HUES6 (cell line): ENCODE data around the gene OR2AE1.

ENCODE experiments used
- H3K27ac ChIP-seq: 2 replicates; pipeline ENCODE4 v1.7.0; 2013; ENCODE audit warnings: low read depth, mild to moderate bottlenecking, low read length, inconsistent platforms
- H3K27me3 ChIP-seq: 2 replicates; pipeline ENCODE4 v1.6.1; 2013; ENCODE audit warnings: low read length; ENCODE audit not compliant: control insufficient read depth, insufficient read depth
- H3K36me3 ChIP-seq: 2 replicates; pipeline ENCODE4 v1.6.1; 2013; ENCODE audit warnings: low read length; ENCODE audit not compliant: control insufficient read depth, insufficient read depth
- H3K4me1 ChIP-seq: 2 replicates; pipeline ENCODE4 v1.6.1; 2013; ENCODE audit warnings: low read length; ENCODE audit not compliant: control insufficient read depth, insufficient read depth
- H3K4me3 ChIP-seq: 2 replicates; pipeline ENCODE4 v1.5.1; 2013; ENCODE audit warnings: low read depth, low read length
- H3K9ac ChIP-seq: one replicate; pipeline ENCODE4 v1.6.1; 2013; ENCODE audit warnings: mild to moderate bottlenecking, low read length
- H3K9me3 ChIP-seq: 2 replicates; pipeline ENCODE4 v1.6.1; 2013; ENCODE audit warnings: low read depth, low read length; ENCODE audit not compliant: control insufficient read depth, insufficient read depth

The OR2AE1 gene

DNA sequence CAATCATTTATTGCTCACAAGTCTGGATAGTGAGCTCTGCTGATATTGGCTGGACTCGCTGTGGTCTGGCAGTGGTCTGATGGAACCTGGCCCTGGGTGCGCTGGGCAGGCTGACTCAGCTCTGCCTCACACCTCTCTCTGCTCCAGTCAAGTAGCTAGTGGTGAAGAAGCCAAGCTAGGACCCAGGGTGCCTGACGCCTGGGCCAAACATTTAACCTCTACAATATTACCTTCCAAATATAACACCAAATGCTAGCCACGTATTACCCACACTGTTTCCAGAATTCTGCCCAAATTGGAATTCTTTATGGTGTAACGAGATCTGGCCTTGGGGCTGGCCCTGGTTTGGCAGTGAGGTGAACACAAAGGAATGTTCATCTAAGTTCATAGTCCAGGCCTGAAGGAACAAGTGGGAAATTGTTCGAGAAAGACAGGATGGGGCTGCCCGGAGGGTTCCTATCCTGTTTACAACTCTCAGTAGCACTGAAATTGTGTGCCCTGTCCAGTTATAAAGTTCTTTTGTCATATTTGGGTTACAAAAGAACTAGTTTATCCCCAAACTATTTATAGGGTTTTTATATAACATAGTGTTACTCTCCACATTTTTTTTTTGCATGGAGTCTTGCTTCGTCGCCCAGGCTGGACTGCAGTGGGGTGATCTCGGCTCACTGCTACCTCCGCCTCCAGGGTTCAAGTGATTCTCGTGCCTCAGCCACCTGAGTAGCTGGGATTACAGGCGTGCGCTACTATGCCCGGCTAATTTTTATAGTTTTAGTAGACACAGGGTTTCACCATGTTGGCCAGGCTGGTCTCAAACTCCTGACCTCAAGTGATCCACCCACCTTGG, 16.3 kb downstream of the OR2AE1 start:
- no peak overlapping the region for H3K27ac ChIP-seq
- no peaks in the 10 kb centered on the region for H3K4me1 ChIP-seq
- H3K27me3 ChIP-seq = no peaks in the 10 kb centered on the region

DNA sequence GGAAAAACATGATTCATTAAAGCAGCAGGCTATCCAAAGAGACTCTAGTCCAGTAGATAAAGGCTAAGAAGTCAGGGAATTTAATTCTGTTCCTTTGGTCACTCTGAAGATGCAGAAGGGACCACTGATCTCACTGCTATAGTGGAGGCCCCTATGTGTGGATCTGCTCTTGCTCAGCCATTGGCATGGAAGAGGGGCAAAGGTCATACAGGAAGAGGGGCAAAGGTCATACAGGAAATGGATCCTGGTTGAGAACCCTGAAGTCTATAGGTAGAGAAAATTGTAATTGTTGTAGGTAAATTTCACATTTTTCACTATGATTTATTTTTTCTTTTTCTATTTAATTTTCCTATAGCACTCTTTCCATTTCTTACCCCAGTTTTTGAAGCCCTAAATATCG, 21.6 kb downstream of the OR2AE1 start:
- Histone ChIP-seq H3K9ac (no peak overlapping the region), H3K27ac (no peak overlapping the region), H3K27me3 (no peaks in the 10 kb centered on the region), H3K4me1 (no peaks in the 10 kb centered on the region), H3K4me3 (no peak overlapping the region), H3K36me3 (no peaks in the 10 kb centered on the region), H3K9me3 (no peaks in the 10 kb centered on the region)

More for the DNA sequence above, 16.3 kb downstream of the OR2AE1 start:
- Histone ChIP-seq H3K36me3 (no peaks in the 10 kb centered on the region), H3K9me3 (peaks cover 10% of the 10 kb centered on the region; the same call in 1 of the 2 replicates), H3K9ac (no peak overlapping the region), H3K4me3 (no peak overlapping the region)

DNA sequence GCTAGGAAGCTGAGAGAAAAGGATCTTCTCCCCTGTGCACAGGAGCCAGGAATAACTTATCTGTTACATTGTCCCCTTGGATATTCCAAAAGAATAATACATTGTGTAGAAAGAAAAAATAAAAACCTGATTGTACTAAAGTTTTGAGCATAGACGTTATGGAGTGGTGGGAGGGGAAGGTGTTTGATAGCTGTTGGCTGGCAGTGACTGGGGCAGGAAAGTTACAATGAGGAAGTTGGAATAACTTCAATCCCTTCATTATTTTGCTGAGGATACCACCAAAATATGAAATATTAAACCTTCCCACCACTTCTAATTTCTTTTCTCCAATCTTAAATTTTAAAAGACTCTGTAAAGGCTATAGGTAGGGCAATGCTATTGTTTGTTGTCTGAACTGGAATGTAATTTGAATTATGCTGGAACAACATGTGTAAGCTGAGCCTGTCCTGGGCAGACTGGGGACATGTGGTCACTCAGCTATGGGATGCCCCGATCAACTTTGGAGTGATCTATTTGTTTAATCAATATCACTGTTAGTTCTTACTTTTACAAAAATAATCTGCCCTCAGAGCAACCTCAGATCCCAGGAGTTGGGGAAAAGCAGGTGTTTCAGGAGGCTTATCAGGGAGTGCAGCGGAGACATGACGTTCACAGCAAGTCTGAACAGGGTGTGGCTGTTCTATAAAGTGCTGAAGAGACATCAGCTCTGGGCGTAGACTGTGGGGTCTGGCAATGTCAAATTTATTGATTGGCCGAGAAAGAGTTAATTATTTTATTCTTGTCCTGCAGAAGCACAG, 28.2 kb downstream of the OR2AE1 start:
- Histone ChIP-seq H3K9me3 (no peaks in the 10 kb centered on the region), H3K9ac (no peak overlapping the region), H3K27me3 (no peaks in the 10 kb centered on the region), H3K36me3 (no peaks in the 10 kb centered on the region), H3K27ac (no peak overlapping the region), H3K4me1 (no peaks in the 10 kb centered on the region), H3K4me3 (no peak overlapping the region)

DNA sequence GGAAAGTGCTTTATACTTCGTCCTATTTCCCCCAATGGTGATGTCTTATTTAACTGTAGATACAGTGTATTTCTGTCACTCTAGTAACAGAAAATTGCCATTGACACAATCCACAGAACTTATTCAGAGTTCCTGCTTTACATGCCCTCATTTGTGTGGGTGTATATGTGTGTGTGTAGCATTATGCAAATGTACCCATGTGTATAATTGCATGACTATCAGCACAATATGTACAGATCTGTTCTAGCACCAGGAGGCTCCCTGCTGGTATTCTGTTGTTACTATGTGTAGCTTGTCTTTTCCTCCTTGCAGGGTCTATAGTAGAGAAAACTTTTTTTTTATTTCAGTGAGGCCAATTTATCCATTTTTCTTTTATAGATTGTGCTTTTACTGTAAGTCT, 32.5 kb downstream of the OR2AE1 start:
- no peaks in the 10 kb centered on the region for H3K9me3 ChIP-seq
- H3K4me3 ChIP-seq = no peak overlapping the region
- H3K36me3 ChIP-seq = no peaks in the 10 kb centered on the region
- no peak overlapping the region for H3K9ac ChIP-seq
- H3K4me1 ChIP-seq = peaks cover 35% of the 10 kb centered on the region
- no peak overlapping the region for H3K27ac ChIP-seq
- H3K27me3 ChIP-seq = no peaks in the 10 kb centered on the region

DNA sequence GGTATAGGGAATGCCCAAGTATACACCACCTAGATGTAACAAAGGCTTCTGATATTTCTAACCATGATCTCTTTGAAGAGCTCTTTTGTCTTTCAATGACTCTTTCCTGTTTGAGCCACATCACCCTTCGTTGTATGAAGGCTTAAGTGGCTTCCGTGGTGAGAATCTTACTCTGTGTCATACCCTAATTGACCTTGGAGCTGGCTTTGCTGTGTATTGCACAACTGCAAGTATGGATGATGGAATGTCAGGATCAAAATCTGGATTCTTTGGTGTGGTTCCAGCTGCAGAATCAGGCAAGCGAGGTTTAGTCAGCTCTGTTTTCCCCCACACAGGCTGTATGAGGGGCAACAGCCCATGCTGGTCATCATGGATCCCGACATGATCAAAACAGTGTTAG, 33.0 kb downstream of the OR2AE1 start:
- no peaks in the 10 kb centered on the region for H3K27me3 ChIP-seq
- H3K4me3 ChIP-seq = no peak overlapping the region
- no peaks in the 10 kb centered on the region for H3K36me3 ChIP-seq
- no peaks in the 10 kb centered on the region for H3K9me3 ChIP-seq
- H3K27ac ChIP-seq = no peak overlapping the region
- H3K4me1 ChIP-seq = peaks cover 40% of the 10 kb centered on the region
- H3K9ac ChIP-seq = no peak overlapping the region

DNA sequence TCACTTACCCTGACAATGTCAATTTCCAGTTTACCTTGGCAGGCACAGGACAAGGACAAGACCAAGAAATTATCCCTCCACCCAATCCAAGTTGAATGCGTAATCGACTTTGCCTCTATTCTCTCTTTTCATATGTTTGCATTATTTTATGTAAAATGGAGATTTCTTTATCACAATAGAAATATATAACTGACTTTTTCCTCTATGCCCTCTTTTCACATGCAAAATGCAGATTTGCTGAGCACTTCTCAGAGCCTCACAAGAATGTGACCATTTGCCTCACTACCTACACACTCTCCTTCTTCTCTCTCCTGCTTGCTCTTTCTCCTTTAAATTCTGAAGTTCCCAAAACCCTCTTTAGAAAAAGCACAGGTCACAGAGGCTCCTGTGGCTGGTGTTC, 33.9 kb downstream of the OR2AE1 start:
- Histone ChIP-seq H3K9me3 (no peaks in the 10 kb centered on the region), H3K27me3 (no peaks in the 10 kb centered on the region), H3K4me3 (no peak overlapping the region), H3K9ac (no peak overlapping the region), H3K36me3 (no peaks in the 10 kb centered on the region), H3K27ac (no peak overlapping the region), H3K4me1 (peaks cover 43% of the 10 kb centered on the region)

DNA sequence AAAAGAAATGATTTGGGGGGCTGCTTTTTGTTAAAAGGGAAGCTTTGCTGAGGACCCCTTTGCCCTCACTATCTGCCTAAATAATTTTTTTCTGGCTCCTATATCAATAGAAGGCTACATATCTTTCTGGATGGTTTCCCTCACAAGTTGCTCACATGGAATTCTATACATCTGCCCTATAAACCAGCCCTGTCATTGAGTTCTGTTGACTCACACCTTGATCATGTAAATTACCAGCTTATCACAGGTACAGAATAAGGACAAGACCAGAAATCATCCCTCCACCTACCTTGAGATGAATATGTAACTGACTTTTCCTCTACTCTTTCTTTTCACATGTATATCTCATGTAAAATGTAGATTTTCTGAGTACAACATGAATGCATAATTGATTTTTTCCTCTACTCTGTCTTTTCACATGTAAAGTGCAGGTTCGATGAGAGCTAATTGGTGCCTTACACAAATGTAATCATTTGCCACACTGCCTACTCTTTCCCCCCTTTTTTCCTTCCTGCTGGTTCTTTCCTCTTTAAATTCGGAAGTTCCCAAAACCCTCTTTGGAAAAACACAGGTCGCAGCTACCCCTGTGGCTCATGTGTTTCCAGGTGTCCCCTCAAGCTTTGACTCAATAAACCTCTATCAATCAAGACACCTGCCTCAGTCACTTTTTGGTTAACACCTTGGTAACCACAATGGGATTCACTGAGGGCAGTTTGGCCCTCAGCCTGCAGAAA, 36.5 kb downstream of the OR2AE1 start:
- H3K9ac ChIP-seq = no peak overlapping the region
- no peaks in the 10 kb centered on the region for H3K36me3 ChIP-seq
- H3K27me3 ChIP-seq = no peaks in the 10 kb centered on the region
- H3K27ac ChIP-seq = peak overlapping the region; percentile 1; the same call in 1 of the 2 replicates
- no peaks in the 10 kb centered on the region for H3K9me3 ChIP-seq
- H3K4me3 ChIP-seq = no peak overlapping the region
- H3K4me1 ChIP-seq = peaks cover 43% of the 10 kb centered on the region

DNA sequence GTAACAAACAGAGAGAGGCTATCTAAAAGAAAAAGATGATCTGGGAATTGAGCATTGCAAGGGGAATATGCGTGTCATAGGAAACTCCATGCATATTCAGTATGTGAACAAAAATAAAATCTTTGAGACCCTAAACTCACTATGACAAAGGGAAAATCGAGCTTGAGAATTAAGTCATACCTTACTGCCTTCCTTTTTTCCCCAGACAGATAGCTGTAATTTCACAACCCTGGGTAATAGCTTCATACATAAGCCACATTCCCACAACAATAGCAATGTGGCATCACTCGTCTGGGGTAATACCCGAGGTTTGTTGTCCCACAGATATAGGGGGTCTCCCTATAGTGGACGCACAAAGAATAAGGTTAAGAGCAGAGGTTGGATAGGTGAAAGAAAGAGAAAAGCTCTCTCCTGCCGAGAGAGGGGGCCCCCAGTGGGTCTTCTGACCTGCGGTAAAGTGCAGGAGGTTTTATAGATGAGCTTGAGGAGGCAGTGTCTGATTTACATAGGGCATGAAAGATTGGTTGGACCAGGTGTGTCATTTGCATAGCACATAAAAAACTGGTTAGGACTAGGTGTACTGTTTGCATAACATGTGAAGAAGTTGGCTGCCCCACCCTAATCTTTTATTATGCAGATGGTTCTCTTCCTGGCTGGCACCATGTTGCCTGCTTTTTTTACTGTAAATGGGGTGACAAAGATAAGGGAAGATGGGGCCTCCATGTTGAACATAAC, 37.4 kb downstream of the OR2AE1 start:
- no peaks in the 10 kb centered on the region for H3K9me3 ChIP-seq
- peaks cover 43% of the 10 kb centered on the region for H3K4me1 ChIP-seq
- H3K27me3 ChIP-seq = no peaks in the 10 kb centered on the region
- H3K9ac ChIP-seq = no peak overlapping the region
- H3K36me3 ChIP-seq = no peaks in the 10 kb centered on the region
- H3K4me3 ChIP-seq = no peak overlapping the region
- peak overlapping the region; percentile 9; the same call in 1 of the 2 replicates for H3K27ac ChIP-seq

DNA sequence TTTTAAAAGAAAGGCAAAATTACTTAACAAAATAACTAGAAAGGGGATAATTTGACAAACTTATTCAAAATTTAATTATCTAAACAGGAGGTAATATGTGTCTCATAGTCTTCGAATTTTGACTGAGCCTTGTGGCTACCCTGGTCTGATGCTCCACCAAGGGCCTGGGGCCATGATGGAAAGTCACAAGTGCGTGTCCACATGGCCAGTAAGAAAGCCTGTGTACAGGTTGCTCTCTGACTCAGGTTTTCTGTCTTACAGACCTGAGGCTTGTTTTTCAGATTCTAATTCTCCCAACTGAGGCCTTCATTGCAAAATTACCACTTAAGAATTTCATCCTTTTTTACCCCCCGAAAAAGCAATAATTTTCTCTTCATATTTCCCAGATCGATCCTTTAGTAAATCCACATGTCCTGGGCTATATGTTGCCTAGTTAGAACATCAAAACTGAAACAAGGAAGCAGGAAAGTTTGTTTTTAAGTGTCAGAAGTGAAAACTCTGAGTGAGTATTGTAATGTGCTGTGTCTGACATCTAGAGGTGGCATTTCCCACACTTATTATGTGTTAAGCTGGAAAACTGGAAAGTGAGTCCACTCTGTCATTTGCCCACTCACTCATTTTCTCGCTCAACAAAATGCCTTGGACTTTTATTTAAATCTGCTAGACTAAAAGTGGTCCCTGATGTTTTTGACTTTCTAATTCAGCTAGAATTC, 39.0 kb downstream of the OR2AE1 start:
- Histone ChIP-seq H3K27me3 (no peaks in the 10 kb centered on the region), H3K36me3 (no peaks in the 10 kb centered on the region), H3K4me1 (peaks cover 38% of the 10 kb centered on the region), H3K4me3 (no peak overlapping the region), H3K9me3 (no peaks in the 10 kb centered on the region), H3K9ac (no peak overlapping the region), H3K27ac (no peak overlapping the region)

DNA sequence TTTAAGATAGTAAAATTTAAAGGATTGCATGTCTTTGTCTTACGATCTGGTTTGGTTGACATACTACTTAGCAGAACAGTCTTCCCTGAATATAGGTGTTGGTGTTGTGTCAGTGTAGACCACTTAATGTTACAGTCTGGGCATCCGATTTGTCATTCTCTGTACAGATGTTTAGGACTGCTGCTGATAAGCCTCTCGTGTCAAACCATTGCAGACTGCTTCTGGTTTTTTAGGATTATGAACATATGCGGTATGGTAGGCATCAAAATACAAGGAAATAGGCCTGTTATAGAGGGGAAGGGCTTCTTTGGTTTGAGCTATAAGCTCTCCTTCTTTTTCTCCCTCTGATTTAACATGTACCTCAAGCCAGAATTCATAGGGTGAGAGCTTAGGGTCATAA, 41.6 kb downstream of the OR2AE1 start:
- no peaks in the 10 kb centered on the region for H3K27me3 ChIP-seq
- no peak overlapping the region for H3K9ac ChIP-seq
- H3K27ac ChIP-seq = no peak overlapping the region
- peaks cover 16% of the 10 kb centered on the region for H3K4me1 ChIP-seq
- H3K36me3 ChIP-seq = no peaks in the 10 kb centered on the region
- no peak overlapping the region for H3K4me3 ChIP-seq
- no peaks in the 10 kb centered on the region for H3K9me3 ChIP-seq
